Upper lobe of right lung (tissue), 1 donor: ENCODE results near the gene EPO. TPM values are rescaled to one million over a fixed set of nuclear protein-coding genes. Genes with fewer than 3 reads are reported as not detected.

Experiments
- ATAC-seq: fragments of 200-7000 bp; cut with Tn5 transposase; one replicate; pipeline ENCODE4 v1.9.1; 2020; ENCODE audit warnings: mild to moderate bottlenecking, moderate library complexity
- DNase-seq: peaks from one replicate; pipeline ENCODE4 v3.0.0-alpha.2; 2020
- H3K27ac ChIP-seq: fragments of 200-600 bp; one replicate; pipeline ENCODE4 v1.8.0; 2022
- H3K27me3 ChIP-seq: fragments of 200-600 bp; one replicate; pipeline ENCODE4 v1.8.0; 2022; ENCODE audit warnings: mild to moderate bottlenecking
- H3K36me3 ChIP-seq: fragments of 200-600 bp; one replicate; pipeline ENCODE4 v1.8.0; 2022
- H3K4me1 ChIP-seq: fragments of 200-600 bp; one replicate; pipeline ENCODE4 v1.8.0; 2022
- H3K4me3 ChIP-seq: fragments of 200-600 bp; one replicate; pipeline ENCODE4 v1.8.0; 2022; ENCODE audit warnings: mild to moderate bottlenecking
- H3K9me3 ChIP-seq: fragments of 200-600 bp; one replicate; pipeline ENCODE4 v1.8.0; 2022
- intact Hi-C: fragments of 100-400 bp; cut with DNase I; formaldehyde crosslinking; loops from one replicate; pipeline ENCODE4 v1.11.0; 2022
- total RNA-seq: library from RNA; stranded (reverse); fragmentation: NEBNext Ultra II Directional; extraction: Animal tissue kit (Norgen Biotek cat#: 25700); gene quantifications from one replicate; pipeline ENCODE4 v1.2.1, GENCODE V29; 2021
- TF ChIP-seq, protein P1 (sequence below): fragments of 200-600 bp; IDR thresholded peaks from one replicate; pipeline ENCODE4 v1.8.0; 2022; ENCODE audit warnings: antibody characterized with exemption
- donor health status: DM: no; HTN: yes; CAD: no; lungs with severe emphysema.

EPO gene
- total RNA-seq, 1 donor from 2014 or later, result not detected

GRCh38 chr7:100705320-100705752 is 14.9 kb upstream of the EPO start:
- ATAC-seq, result peak; percentile 85
- H3K9me3 ChIP-seq, result no peaks in the 10 kb centered on the region
- intact Hi-C loops, result loop anchor here (10.0 kb wide), 1 partner anchor 149 kb away; the partner anchor contains the start of gene SLC12A9
- peaks cover 14% of the 10 kb centered on the region for H3K4me1 ChIP-seq
- H3K36me3 ChIP-seq, result no peaks in the 10 kb centered on the region
- TF ChIP-seq, protein P1, sequence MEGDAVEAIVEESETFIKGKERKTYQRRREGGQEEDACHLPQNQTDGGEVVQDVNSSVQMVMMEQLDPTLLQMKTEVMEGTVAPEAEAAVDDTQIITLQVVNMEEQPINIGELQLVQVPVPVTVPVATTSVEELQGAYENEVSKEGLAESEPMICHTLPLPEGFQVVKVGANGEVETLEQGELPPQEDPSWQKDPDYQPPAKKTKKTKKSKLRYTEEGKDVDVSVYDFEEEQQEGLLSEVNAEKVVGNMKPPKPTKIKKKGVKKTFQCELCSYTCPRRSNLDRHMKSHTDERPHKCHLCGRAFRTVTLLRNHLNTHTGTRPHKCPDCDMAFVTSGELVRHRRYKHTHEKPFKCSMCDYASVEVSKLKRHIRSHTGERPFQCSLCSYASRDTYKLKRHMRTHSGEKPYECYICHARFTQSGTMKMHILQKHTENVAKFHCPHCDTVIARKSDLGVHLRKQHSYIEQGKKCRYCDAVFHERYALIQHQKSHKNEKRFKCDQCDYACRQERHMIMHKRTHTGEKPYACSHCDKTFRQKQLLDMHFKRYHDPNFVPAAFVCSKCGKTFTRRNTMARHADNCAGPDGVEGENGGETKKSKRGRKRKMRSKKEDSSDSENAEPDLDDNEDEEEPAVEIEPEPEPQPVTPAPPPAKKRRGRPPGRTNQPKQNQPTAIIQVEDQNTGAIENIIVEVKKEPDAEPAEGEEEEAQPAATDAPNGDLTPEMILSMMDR, result peak; percentile 95
- DNase-seq, result peak; percentile 91
- H3K27me3 ChIP-seq, result no peaks in the 10 kb centered on the region
- H3K27ac ChIP-seq, result peak overlapping the region; percentile 91
- H3K4me3 ChIP-seq, result peak overlapping the region; percentile 73

- Histone ChIP-seq H3K27ac (peak within 1 kb of the TSS; percentile 91), H3K4me1 (peaks cover 14% of the 10 kb centered on the region), H3K9me3 (no peaks in the 10 kb centered on the region), H3K4me3 (peak within 1 kb of the TSS; percentile 73), H3K36me3 (no peaks in the 10 kb centered on the region), H3K27me3 (no peaks in the 10 kb centered on the region)
- DNase-seq, result peak; percentile 100
- intact Hi-C loops, result loop anchor here (10.0 kb wide), 1 partner anchor 149 kb away; the partner anchor contains the start of gene SLC12A9
- TF ChIP-seq, protein P1, result no peak
- ATAC-seq, result peak; percentile 97
These were observed 14.3 kb upstream of the EPO start, which contains the start of gene POP7 for GRCh38 chr7:100705753-100706671. POP7 (plus strand) TSS chr7:100706121; CDS start chr7:100706831, 710 bp downstream.

- Histone ChIP-seq H3K4me1 (peaks cover 14% of the 10 kb centered on the region), H3K9me3 (no peaks in the 10 kb centered on the region), H3K27me3 (no peaks in the 10 kb centered on the region), H3K27ac (peak overlapping the region; percentile 91), H3K4me3 (peak overlapping the region; percentile 73), H3K36me3 (no peaks in the 10 kb centered on the region)
- TF ChIP-seq, protein P1, result no peak
- DNase-seq (no peak), ATAC-seq (no peak)
- intact Hi-C loops, result loop anchor here (10.0 kb wide), 1 partner anchor 148 kb away; the partner anchor contains the start of gene SLC12A9
These were observed 13.5 kb upstream of the EPO start for GRCh38 chr7:100706672-100707311.

GRCh38 chr7:100708395-100708794 is 11.9 kb upstream of the EPO start:
- DNase-seq (no peak), ATAC-seq (no peak)
- intact Hi-C loops, result loop anchor here (10.0 kb wide), 1 partner anchor 146 kb away; the partner anchor contains the start of gene SLC12A9
- no peaks in the 10 kb centered on the region for H3K36me3 ChIP-seq
- H3K27me3 ChIP-seq, result no peaks in the 10 kb centered on the region
- no peaks in the 10 kb centered on the region for H3K9me3 ChIP-seq
- H3K27ac ChIP-seq, result no peak overlapping the region
- peaks cover 14% of the 10 kb centered on the region for H3K4me1 ChIP-seq
- TF ChIP-seq, protein P1, result no peak
- H3K4me3 ChIP-seq, result no peak overlapping the region

DNA sequence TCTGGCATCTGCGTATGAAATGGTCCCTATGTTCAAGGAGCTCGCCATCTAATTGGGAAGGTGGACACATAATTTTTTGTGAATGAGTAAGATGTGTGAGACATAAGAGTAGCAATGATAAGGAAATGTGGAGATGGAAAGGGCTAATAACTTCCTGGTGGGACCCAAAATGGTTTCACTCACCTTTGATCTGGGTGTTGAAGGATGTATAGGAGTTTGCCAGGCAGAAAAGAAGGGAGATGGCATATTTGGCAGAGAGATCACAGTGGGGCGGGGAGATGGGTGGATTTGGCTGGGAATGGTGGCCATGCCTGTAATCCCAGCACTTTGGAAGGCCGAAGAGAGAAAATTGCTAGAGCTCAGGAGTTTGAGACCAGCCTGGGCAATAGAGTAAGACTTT is 9.8 kb upstream of the EPO start:
- ATAC-seq, result no peak

More for the DNA sequence above, 9.8 kb upstream of the EPO start:
- peaks cover 9% of the 10 kb centered on the region for H3K4me1 ChIP-seq
- intact Hi-C loops, result no loop called here
- no peak overlapping the region for H3K4me3 ChIP-seq
- no peak overlapping the region for H3K27ac ChIP-seq
- no peak for DNase-seq
- no peaks in the 10 kb centered on the region for H3K9me3 ChIP-seq
- H3K27me3 ChIP-seq, result no peaks in the 10 kb centered on the region
- H3K36me3 ChIP-seq, result no peaks in the 10 kb centered on the region
- TF ChIP-seq, protein P1, result no peak
